Measurements from ENCODE around the gene INPP4B.
A peak's percentile ranks its signal among the peaks of the same experiment; 100 is the strongest.

The INPP4B gene

DNA sequence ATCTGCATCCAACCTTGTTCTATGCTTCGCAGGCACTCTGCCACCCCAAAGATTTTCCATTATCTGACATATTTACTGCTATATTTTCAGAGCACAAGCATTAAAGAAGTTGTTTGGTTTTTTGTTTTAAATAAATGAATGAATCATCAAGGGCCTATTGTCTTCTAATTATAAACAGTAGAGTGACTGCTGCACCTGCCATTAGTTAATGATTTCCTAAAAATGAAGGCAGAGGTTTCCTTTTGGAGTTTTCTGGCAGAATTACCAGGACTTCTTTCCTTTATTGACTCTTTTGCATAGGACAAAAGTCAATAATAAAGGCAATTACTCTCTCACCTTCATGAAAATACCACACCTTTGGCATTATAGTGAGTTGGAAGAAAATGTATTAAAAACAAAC is 238.1 kb downstream of the INPP4B start:
- peak overlapping the region; percentile 38; the same call in 1 of the 2 replicates for H3K27ac ChIP-seq
- TF ChIP-seq, protein P1, sequence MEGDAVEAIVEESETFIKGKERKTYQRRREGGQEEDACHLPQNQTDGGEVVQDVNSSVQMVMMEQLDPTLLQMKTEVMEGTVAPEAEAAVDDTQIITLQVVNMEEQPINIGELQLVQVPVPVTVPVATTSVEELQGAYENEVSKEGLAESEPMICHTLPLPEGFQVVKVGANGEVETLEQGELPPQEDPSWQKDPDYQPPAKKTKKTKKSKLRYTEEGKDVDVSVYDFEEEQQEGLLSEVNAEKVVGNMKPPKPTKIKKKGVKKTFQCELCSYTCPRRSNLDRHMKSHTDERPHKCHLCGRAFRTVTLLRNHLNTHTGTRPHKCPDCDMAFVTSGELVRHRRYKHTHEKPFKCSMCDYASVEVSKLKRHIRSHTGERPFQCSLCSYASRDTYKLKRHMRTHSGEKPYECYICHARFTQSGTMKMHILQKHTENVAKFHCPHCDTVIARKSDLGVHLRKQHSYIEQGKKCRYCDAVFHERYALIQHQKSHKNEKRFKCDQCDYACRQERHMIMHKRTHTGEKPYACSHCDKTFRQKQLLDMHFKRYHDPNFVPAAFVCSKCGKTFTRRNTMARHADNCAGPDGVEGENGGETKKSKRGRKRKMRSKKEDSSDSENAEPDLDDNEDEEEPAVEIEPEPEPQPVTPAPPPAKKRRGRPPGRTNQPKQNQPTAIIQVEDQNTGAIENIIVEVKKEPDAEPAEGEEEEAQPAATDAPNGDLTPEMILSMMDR (conservative IDR thresholded peaks at IDR 0.05) = no peak

DNA sequence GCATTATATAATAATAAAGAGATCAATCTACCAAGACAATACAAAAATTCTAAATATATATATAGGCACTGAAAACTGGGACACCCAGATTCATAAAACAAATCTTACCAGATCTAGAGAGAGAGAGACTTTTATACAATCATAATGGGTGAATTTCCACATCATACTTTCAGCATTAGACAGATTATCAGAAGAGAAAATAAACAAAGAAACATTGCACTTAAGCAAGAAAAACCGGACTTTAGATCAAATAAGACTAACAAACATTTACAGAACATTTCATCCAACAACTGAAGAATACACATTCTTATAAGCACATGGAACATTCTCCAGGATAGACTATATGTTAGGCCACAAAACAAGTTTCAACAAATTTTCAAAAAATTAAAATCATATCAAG is 245.1 kb downstream of the INPP4B start:
- H3K27ac ChIP-seq = peak overlapping the region; percentile 85
- TF ChIP-seq, protein P1 (conservative IDR thresholded peaks at IDR 0.05) = no peak

DNA sequence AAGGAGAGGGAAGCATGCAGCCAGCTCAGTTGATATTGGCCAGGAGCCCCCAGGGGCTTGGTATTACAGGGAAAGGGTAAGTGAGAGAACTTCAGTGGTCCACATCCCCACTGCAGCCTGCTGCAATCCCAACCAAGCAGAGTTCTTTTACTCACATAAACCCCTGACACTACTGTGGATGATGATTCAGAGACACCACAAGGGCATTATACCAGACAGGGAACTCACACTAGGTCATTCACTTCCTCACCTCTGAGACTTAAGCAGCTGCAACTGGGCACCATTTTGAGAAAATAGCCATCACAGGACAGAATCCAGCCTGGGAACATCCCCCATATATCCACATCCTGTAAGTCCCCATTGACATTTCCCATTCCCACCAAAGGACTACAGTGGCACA is 248.0 kb downstream of the INPP4B start:
- TF ChIP-seq, protein P1 (conservative IDR thresholded peaks at IDR 0.05) = no peak
- peak overlapping the region; percentile 85 for H3K27ac ChIP-seq

DNA sequence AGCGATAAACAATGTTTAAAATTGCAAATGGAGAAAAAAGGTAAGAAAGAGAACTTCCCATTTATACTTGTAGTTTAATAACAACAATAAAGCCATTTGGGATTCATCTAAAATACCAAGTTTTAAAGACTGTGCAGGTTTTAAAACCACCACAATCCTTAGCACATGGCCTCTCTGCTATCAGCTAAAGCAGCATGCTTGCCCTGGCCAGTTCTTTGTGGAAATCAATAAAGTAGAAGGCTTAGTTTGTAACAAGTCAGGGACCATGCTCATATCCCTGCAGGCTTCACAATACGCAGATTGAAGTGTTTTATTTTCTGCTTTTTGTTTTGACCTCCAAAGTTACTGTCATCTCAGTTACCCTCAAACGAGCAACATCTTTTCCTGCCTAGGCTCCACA is 249.5 kb downstream of the INPP4B start:
- H3K27ac ChIP-seq = peak overlapping the region; percentile 85
- TF ChIP-seq, protein P1 (conservative IDR thresholded peaks at IDR 0.05) = no peak

DNA sequence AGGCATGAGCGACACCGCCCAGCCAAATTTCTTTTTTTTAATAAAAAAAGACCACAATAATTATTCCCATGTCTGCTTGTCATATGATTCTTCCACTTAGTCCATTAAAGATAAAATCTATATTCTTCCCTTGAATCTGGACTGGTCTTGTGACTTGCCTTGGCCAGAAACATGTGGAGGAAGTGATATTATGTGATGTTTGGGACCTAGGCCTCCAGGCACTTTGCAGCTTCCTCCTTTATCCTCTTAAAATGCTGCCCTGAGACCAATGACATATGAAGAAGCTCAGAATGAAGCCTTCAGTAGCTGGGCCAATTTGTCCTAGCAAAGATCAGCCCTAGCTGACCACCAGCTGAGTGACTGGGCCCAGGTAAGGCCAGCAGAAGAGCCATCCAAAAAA is 250.0 kb downstream of the INPP4B start:
- TF ChIP-seq, protein P1 (conservative IDR thresholded peaks at IDR 0.05) = no peak
- peak overlapping the region; percentile 85 for H3K27ac ChIP-seq

DNA sequence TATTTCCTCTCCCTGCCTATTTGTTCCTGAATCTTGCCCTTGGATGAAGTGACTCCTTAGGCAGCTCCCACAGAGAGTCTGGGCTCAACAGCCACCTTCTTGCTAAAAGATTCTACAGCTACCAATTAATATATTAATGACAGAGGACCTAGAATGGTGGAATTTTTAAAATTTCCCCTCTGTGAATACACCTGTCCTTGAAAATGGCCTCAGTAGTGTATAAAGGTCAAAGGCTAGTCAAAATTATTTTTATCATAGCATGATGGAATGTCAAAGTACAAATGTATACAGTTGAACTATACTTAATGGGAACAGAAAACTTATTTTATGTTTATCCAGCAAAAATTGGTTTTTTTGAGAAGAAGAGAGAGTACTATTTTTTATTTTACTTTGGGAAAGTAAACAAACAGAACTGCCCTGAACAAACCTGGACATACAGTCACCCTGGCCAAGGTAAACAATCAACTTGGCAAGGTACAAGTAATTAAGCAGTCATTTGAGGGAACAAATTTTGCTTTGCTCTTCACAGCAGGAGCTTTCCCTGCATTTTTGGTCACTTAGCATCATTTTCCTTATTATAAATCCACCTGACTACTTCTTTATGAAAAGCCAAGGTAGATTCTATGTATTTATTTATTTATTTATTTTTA is 250.8 kb downstream of the INPP4B start:
- TF ChIP-seq, protein P1 (conservative IDR thresholded peaks at IDR 0.05) = no peak
- H3K27ac ChIP-seq = peak overlapping the region; percentile 85

DNA sequence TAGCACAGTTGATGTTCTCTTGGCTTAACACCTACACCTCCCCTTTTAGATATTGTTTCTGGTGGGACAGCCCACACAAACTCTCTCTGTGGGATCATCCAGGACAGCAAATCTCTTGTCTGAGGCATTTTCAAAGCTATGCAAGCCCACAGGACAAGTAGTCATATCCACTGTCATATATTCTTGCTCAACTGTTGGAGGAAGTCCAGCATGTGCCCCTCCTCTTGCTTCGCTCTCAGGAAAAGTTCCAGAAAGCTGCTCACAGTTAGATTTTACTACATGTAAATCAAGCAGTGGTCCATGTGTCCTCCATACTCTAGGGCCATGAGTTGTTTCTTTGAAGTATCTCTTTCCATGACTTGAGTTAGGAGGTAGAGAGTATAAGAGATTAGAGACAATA is 260.7 kb downstream of the INPP4B start:
- TF ChIP-seq, protein P1 (conservative IDR thresholded peaks at IDR 0.05) = no peak
- no peak overlapping the region for H3K27ac ChIP-seq
